K562 (cell line): Measurements from ENCODE around the gene SETDB2. TPM values are rescaled to one million over a fixed set of nuclear protein-coding genes. Genes with fewer than 3 reads are reported as not detected.

Experiments used
- ATAC-seq: fragments of 200-7000 bp; cut with Tn5 transposase; 3 replicates; pipeline ENCODE4 v1.9.1; 2020; ENCODE audit warnings: moderate library complexity
- BruUV-seq: library from RNA; stranded (reverse); fragments of 400-500 nt; replicated peaks from 2 replicates; lab custom pipeline; 2021; lab: Mats Ljungman, UMichigan
- CTCF ChIA-PET: fragments of 300-600 bp; formaldehyde crosslinking; extraction: SDS; loops from one replicate; lab custom pipeline; 2021; ENCODE audit warnings: low intra/inter-chr PET ratio; lab: Yijun Ruan, JAX
- POLR2A ChIA-PET: fragments of 300-600, 350-650 bp; sonication (Branson Sonifier 250); formaldehyde crosslinking; extraction: SDS; loops from one replicate; lab custom pipeline; 2021; ENCODE audit warnings: antibody characterized with exemption, inconsistent platforms; lab: Yijun Ruan, JAX
- DNase-seq, 4 experiments: peaks; one replicate each; pipeline versions ENCODE4 v3.0.0 to v3.0.0-alpha.2; 2011 to 2018; ENCODE audit warnings: low spot score in 3 of 4, mixed read lengths in 3 of 4; ENCODE audit errors: extremely low read depth in 1 of 4
- FAIRE-seq: peaks from 2 replicates; lab custom pipeline; 2011; peaks lifted over from hg19 to GRCh38; lab: Jason Lieb, UNC
- H2AFZ ChIP-seq: 2 replicates; pipeline ENCODE4 v1.6.0; 2011; ENCODE audit warnings: low read depth, low read length, control low read depth, inconsistent platforms
- H3K27ac ChIP-seq: fragments of 200-600 bp; 3 replicates; pipeline ENCODE4 v1.8.0; 2011; ENCODE audit warnings: low read depth, mild to moderate bottlenecking, control low read depth, inconsistent platforms, low read length, moderate library complexity, mixed read lengths; ENCODE audit errors: extremely low read depth
- H3K27me3 ChIP-seq, 2 experiments: fragments of 300-600 bp in 1 of 2; 2 replicates in 1 of 2; 3 replicates in 1 of 2; pipeline versions ENCODE4 v1.6.0 to v1.8.0; 2011; ENCODE audit warnings: inconsistent platforms in 2 of 2, low read length in 2 of 2, mild to moderate bottlenecking in 1 of 2, mixed read lengths in 1 of 2, moderate library complexity in 1 of 2; ENCODE audit not compliant: control insufficient read depth in 2 of 2, insufficient read depth in 2 of 2
- H3K36me3 ChIP-seq: fragments of 300-600 bp; 3 replicates; pipeline ENCODE4 v1.8.0; 2011; ENCODE audit warnings: mild to moderate bottlenecking, low read length, inconsistent platforms; ENCODE audit not compliant: control insufficient read depth, insufficient read depth
- H3K4me1 ChIP-seq, 2 experiments: fragments of 200-600 bp in 1 of 2; replicated peaks in 1 of 2; 2 replicates in 1 of 2; 3 replicates in 1 of 2; pipeline versions ENCODE4 v1.5.1 to v1.8.0; 2011; ENCODE audit warnings: inconsistent platforms in 2 of 2, low read length in 2 of 2, mild to moderate bottlenecking in 1 of 2, mixed read lengths in 1 of 2, moderate library complexity in 1 of 2; ENCODE audit not compliant: control insufficient read depth in 2 of 2, insufficient read depth in 2 of 2
- H3K4me2 ChIP-seq: 2 replicates; pipeline ENCODE4 v1.6.1; 2011; ENCODE audit warnings: low read length, control low read depth, inconsistent platforms, mixed read lengths; ENCODE audit not compliant: insufficient read depth
- H3K4me3 ChIP-seq: fragments of 200-600 bp; sonication (generic), shearing (Covaris generic); 2 replicates; pipeline ENCODE4 v1.5.1; 2016; ENCODE audit warnings: control low read depth, inconsistent platforms
- H3K79me2 ChIP-seq: fragments of 200-600 bp; 3 replicates; pipeline ENCODE4 v1.8.0; 2011; ENCODE audit warnings: low read length, inconsistent platforms; ENCODE audit not compliant: control insufficient read depth, insufficient read depth
- H3K9ac ChIP-seq, 2 experiments: 2 replicates each; pipeline versions ENCODE4 v1.6.0 to v1.6.1; 2011; ENCODE audit warnings: low read depth in 2 of 2, low read length in 2 of 2, control low read depth in 1 of 2, inconsistent platforms in 1 of 2, mild to moderate bottlenecking in 1 of 2, mixed read lengths in 1 of 2; ENCODE audit not compliant: insufficient read depth in 1 of 2
- H3K9me1 ChIP-seq: one replicate; pipeline ENCODE4 v1.6.0; 2011; ENCODE audit warnings: inconsistent platforms, mild to moderate bottlenecking, low read length, moderate library complexity; ENCODE audit not compliant: control insufficient read depth, insufficient read depth
- H3K9me3 ChIP-seq: replicated peaks from 2 replicates; pipeline ENCODE4 v1.5.1; 2011; ENCODE audit warnings: low read depth, low read length, inconsistent platforms; ENCODE audit not compliant: control insufficient read depth, insufficient read depth
- H4K20me1 ChIP-seq: replicated peaks from 2 replicates; pipeline ENCODE4 v1.6.1; 2011; ENCODE audit warnings: low read length, inconsistent platforms, mixed read lengths; ENCODE audit not compliant: control insufficient read depth, insufficient read depth
- BRCA1 ChIP-seq, 2 experiments: fragments of 450-650 bp in 1 of 2; sonication (generic) in 1 of 2; formaldehyde crosslinking in 1 of 2; IDR thresholded peaks; 2 replicates each; pipeline versions ENCODE4 v1.5.0 to v1.6.1; 2017 to 2020; ENCODE audit warnings: mild to moderate bottlenecking in 1 of 2, missing genetic modification reagents in 1 of 2
- DACH1 ChIP-seq: fragments of 450-650 bp; IDR thresholded peaks from 2 replicates; pipeline ENCODE4 v1.6.1; 2018; ENCODE audit not compliant: partially characterized antibody
- EP400 ChIP-seq: fragments of 450-650 bp; IDR thresholded peaks from 2 replicates; pipeline ENCODE4 v1.6.1; 2017; ENCODE audit warnings: antibody characterized with exemption, mild to moderate bottlenecking, moderate library complexity
- HDGF ChIP-seq: fragments of 450-650 bp; IDR thresholded peaks from 2 replicates; pipeline ENCODE4 v1.6.1; 2016
- HNRNPL ChIP-seq: fragments of 200-400 bp; formaldehyde crosslinking; IDR thresholded peaks from 2 replicates; pipeline ENCODE4 v1.6.1; 2017; ENCODE audit warnings: low read depth, mild to moderate bottlenecking, low read length
- MXI1 ChIP-seq: IDR thresholded peaks from 2 replicates; pipeline ENCODE4 v1.6.1; 2011; ENCODE audit warnings: low read depth, mild to moderate bottlenecking, improper control_type of control experiment, low read length
- NCOA2 ChIP-seq, 2 experiments: fragments of 450-650 bp; IDR thresholded peaks; 2 replicates each; pipeline ENCODE4 v1.6.1; 2018; ENCODE audit warnings: mild to moderate bottlenecking in 2 of 2, moderate library complexity in 1 of 2; ENCODE audit not compliant: partially characterized antibody in 2 of 2
- NCOA4 ChIP-seq: fragments of 450-650 bp; IDR thresholded peaks from 2 replicates; pipeline ENCODE4 v1.6.1; 2018; ENCODE audit warnings: mild to moderate bottlenecking; ENCODE audit not compliant: partially characterized antibody
- PTRF ChIP-seq: fragments of 450-650 bp; IDR thresholded peaks from 2 replicates; pipeline ENCODE4 v1.6.1; 2016; ENCODE audit warnings: mild to moderate bottlenecking, missing genetic modification characterization, missing compliant biosample characterization
- TCF3 ChIP-seq: sonication (generic); formaldehyde crosslinking; IDR thresholded peaks from 2 replicates; pipeline ENCODE4 v1.4.0; 2020; ENCODE audit warnings: mild to moderate bottlenecking, missing genetic modification reagents
- YY1 ChIP-seq, 3 experiments: IDR thresholded peaks; 2 replicates each; pipeline ENCODE4 v1.6.1; 2011; ENCODE audit warnings: low read length in 2 of 3, mild to moderate bottlenecking in 2 of 3, moderate library complexity in 2 of 3, borderline replicate concordance in 1 of 3, control low read depth in 1 of 3, low read depth in 1 of 3; ENCODE audit not compliant: insufficient read depth in 3 of 3, insufficient replicate concordance in 2 of 3, control insufficient read depth in 1 of 3, insufficient read length in 1 of 3; ENCODE audit errors: extremely low read depth in 1 of 3
- ZBTB7A ChIP-seq: IDR thresholded peaks from 2 replicates; pipeline ENCODE4 v1.6.1; 2011; ENCODE audit warnings: low read depth, mild to moderate bottlenecking, low read length, moderate library complexity, borderline replicate concordance; ENCODE audit not compliant: control insufficient read depth
- ZEB2 ChIP-seq: fragments of 450-650 bp; IDR thresholded peaks from 2 replicates; pipeline ENCODE4 v1.6.1; 2016
- ZNF280A ChIP-seq: fragments of 450-650 bp; IDR thresholded peaks from 2 replicates; pipeline ENCODE4 v1.6.1; 2018; ENCODE audit warnings: mild to moderate bottlenecking, low read depth; ENCODE audit not compliant: partially characterized antibody
- ZNF3 ChIP-seq: fragments of 250-450 bp; sonication (Bioruptor Pico); IDR thresholded peaks from 2 replicates; pipeline ENCODE4 v1.5.0; 2021; ENCODE audit warnings: mild to moderate bottlenecking, moderate library complexity
- WGBS: fragments of 100-300 bp; shearing (Covaris generic); methylation state at CpG from one replicate; pipeline ENCODE4 v1.1.6; 2016; ENCODE audit warnings: low coverage, mixed read lengths; ENCODE audit not compliant: insufficient coverage; ENCODE audit errors: missing lambda C conversion rate; 5-methylcytosine and 5-hydroxymethylcytosine counted together
- in situ Hi-C: fragments of 300-500 bp; cut with MboI; formaldehyde crosslinking; loops from 4 replicates; pipeline ENCODE4 v1.15.0; 2018; ENCODE audit warnings: inconsistent platforms, mixed read lengths
- intact Hi-C: fragments of 100-400 bp; cut with micrococcal nuclease; formaldehyde crosslinking; loops from 2 replicates; pipeline ENCODE4 v1.14.2; 2022
- polyA plus RNA-seq, 8 experiments: library from polyadenylated mRNA; depleted of rRNA in 4 of 8; stranded (reverse) in 5 of 8; unstranded in 3 of 8; fragments of >200 nt; fragmentation: Nextera tagmentation in 2 of 8; fragmentation: Illumina TruSeq in 1 of 8; extraction: Ambion mirVana in 2 of 8; extraction: Trizol in 1 of 8; gene quantifications; 2 replicates each; pipeline versions ENCODE4 v1.2.1 to v1.2.3, GENCODE V29; 2011 to 2014; ENCODE audit warnings: inconsistent platforms in 1 of 8, missing spikeins in 1 of 8
- total RNA-seq, 7 experiments: library from RNA; depleted of rRNA in 6 of 7; stranded (reverse); fragments of >200 nt in 6 of 7; fragmentation: Illumina TruSeq in 2 of 7; extraction: Trizol in 2 of 7; gene quantifications; 2 replicates each; pipeline versions ENCODE4 v1.2.1 to v1.2.3, GENCODE V29; 2011 to 2021; ENCODE audit warnings: low replicate concordance in 1 of 7
- TF ChIP-seq, protein P1 (sequence below): fragments of 250-450 bp; sonication (Bioruptor Pico); IDR thresholded peaks from 2 replicates; pipeline ENCODE4 v1.4.0; 2020; ENCODE audit warnings: mild to moderate bottlenecking

SETDB2 gene
- total and polyA plus RNA-seq, 9 of the 15 experiments (the other 6 are each of a cell fraction or from before 2014, with no cell fraction given) = 1.0 to 9.0 (median 6.1) TPM

- TF ChIP-seq TCF3 (CRISPR knock-in tag) = no peak
- TF ChIP-seq NCOA4 = no peak
- no peak for TF ChIP-seq NCOA2 (IDR thresholded peaks at IDR 0.05; ENCODE audit: partially characterized antibody in 2 of 2)
- TF ChIP-seq ZNF280A = no peak
- no peak for TF ChIP-seq HNRNPL
These were observed 39.9 kb upstream of the SETDB2 start (continued) for GRCh38 chr13:49403996-49404702.

GRCh38 chr13:49404703-49405020 lies 39.4 kb upstream of the SETDB2 start:
- WGBS = 78% methylated on average over 1 of the region's 1 CpG
- CTCF ChIA-PET = no interaction called here
- Histone ChIP-seq H3K4me3 (no peak overlapping the region), H3K27me3 (no peaks in the 10 kb centered on the region), H3K36me3 (no peaks in the 10 kb centered on the region), H4K20me1 (no peaks in the 10 kb centered on the region), H3K9ac (no peak overlapping the region), H3K79me2 (no peaks in the 10 kb centered on the region; the same call in 2 of the 3 replicates), H3K9me1 (no peaks in the 10 kb centered on the region), H2AFZ (no peak overlapping the region), H3K4me1 (no peaks in the 10 kb centered on the region), H3K4me2 (no peak overlapping the region), H3K9me3 (0 out of 2 replicates have a peak, but pooled peaks cover 3% of the 10 kb centered on the region), H3K27ac (no peak overlapping the region)
- intact Hi-C loops = no loop called here
- BruUV-seq = no TSS peak
- in situ Hi-C loops = no loop called here
- POLR2A ChIA-PET = no interaction called here
- no peak for ATAC-seq
- DNase-seq = no peak
- FAIRE-seq = no peak
- TF ChIP-seq, protein P1, sequence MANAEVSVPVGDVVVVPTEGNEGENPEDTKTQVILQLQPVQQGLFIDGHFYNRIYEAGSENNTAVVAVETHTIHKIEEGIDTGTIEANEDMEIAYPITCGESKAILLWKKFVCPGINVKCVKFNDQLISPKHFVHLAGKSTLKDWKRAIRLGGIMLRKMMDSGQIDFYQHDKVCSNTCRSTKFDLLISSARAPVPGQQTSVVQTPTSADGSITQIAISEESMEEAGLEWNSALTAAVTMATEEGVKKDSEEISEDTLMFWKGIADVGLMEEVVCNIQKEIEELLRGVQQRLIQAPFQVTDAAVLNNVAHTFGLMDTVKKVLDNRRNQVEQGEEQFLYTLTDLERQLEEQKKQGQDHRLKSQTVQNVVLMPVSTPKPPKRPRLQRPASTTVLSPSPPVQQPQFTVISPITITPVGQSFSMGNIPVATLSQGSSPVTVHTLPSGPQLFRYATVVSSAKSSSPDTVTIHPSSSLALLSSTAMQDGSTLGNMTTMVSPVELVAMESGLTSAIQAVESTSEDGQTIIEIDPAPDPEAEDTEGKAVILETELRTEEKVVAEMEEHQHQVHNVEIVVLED = no peak
- TF ChIP-seq HDGF = no peak
- TF ChIP-seq ZNF3 (CRISPR knock-in tag) = no peak
- no peak for TF ChIP-seq PTRF (tag)
- no peak for TF ChIP-seq MXI1
- TF ChIP-seq ZEB2 = 0 out of 2 replicates have a peak, but pooled peaks have one; percentile 41
- 0 out of 2 replicates have a peak, but pooled peaks have one; percentile 15 for TF ChIP-seq EP400
- TF ChIP-seq ZBTB7A = no peak
- TF ChIP-seq BRCA1 (IDR thresholded peaks at IDR 0.05) = no peak
- no peak for TF ChIP-seq BRCA1 (CRISPR knock-in tag; IDR thresholded peaks at IDR 0.05)
- no peak for TF ChIP-seq YY1 (IDR thresholded peaks at IDR 0.05; ENCODE audit: borderline replicate concordance in 1 of 3, control insufficient read depth in 1 of 3, extremely low read depth in 1 of 3, insufficient read depth in 3 of 3, insufficient read length in 1 of 3, insufficient replicate concordance in 2 of 3, low read depth in 1 of 3, low read length in 2 of 3)
- TF ChIP-seq DACH1 = no peak
- TF ChIP-seq ZNF280A = peak; percentile 52
